GM15510 (cell line): ENCODE data around the gene KCTD4.

Source experiments
- POLR2A ChIP-seq: IDR thresholded peaks from 3 replicates; pipeline ENCODE4 v1.6.1; 2011; ENCODE audit warnings: borderline replicate concordance; ENCODE audit not compliant: insufficient read length; ENCODE audit errors: extremely low read depth

Gene KCTD4

GRCh38 chr13:45156565-45157361 lies 44.1 kb downstream of the KCTD4 start:
- no peak for TF ChIP-seq POLR2A

- TF ChIP-seq POLR2A, result no peak
Observed at GRCh38 chr13:45149964-45150363, 50.9 kb downstream of the KCTD4 start.

- TF ChIP-seq POLR2A, result no peak
Observed at GRCh38 chr13:45143346-45143751, 57.5 kb downstream of the KCTD4 start.
